ENCODE data around the gene SMAD4. TPM values are rescaled to one million over a fixed set of nuclear protein-coding genes. Genes with fewer than 3 reads are reported as not detected.

The SMAD4 gene
- total and polyA plus RNA-seq, 2 of the 13 experiments (the other 11 are each of a cell fraction or from before 2014, with no cell fraction given), result 70.2 to 72.0 TPM

DNA sequence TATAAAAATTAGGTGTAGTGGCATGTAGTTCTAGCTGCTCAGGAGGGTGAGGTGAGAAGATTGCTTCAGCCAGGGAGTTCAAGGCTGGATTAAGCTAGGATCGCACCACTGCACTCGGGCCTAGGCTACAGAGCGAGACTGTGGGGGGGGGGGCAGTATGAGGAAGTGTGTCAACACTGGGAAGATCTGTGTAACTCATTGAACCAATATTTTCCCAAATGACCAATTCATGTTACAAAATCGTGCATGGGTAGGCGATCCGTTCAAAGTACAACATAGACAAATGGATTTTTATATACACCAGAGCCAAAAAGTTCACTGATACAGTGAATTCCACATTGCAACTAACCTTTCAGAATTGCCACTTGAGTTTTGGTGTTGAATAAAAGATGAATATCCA lies 8.1 kb downstream of the SMAD4 start (continued):
- TF ChIP-seq, protein P1, sequence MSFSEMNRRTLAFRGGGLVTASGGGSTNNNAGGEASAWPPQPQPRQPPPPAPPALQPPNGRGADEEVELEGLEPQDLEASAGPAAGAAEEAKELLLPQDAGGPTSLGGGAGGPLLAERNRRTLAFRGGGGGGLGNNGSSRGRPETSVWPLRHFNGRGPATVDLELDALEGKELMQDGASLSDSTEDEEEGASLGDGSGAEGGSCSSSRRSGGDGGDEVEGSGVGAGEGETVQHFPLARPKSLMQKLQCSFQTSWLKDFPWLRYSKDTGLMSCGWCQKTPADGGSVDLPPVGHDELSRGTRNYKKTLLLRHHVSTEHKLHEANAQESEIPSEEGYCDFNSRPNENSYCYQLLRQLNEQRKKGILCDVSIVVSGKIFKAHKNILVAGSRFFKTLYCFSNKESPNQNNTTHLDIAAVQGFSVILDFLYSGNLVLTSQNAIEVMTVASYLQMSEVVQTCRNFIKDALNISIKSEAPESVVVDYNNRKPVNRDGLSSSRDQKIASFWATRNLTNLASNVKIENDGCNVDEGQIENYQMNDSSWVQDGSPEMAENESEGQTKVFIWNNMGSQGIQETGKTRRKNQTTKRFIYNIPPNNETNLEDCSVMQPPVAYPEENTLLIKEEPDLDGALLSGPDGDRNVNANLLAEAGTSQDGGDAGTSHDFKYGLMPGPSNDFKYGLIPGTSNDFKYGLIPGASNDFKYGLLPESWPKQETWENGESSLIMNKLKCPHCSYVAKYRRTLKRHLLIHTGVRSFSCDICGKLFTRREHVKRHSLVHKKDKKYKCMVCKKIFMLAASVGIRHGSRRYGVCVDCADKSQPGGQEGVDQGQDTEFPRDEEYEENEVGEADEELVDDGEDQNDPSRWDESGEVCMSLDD (CRISPR knock-in tag; IDR thresholded peaks at IDR 0.05; ENCODE audit: borderline replicate concordance), result no peak
- no peak for TF ChIP-seq FIP1L1 (IDR thresholded peaks at IDR 0.05; ENCODE audit: borderline replicate concordance, insufficient read depth, low read depth, low read length)
- TF ChIP-seq ZNF543 (CRISPR knock-in tag; IDR thresholded peaks at IDR 0.05), result no peak
- no peak for TF ChIP-seq ZNF577 (CRISPR knock-in tag; IDR thresholded peaks at IDR 0.05; ENCODE audit: borderline replicate concordance, low read depth)
- peak; percentile 69; the same call in 1 of the 2 replicates for TF ChIP-seq FOXK2 (IDR thresholded peaks at IDR 0.05)
- TF ChIP-seq ZNF75D (CRISPR knock-in tag; IDR thresholded peaks at IDR 0.05; ENCODE audit: borderline replicate concordance), result no peak
- no peak for TF ChIP-seq MTF2 (CRISPR knock-in tag; IDR thresholded peaks at IDR 0.05; ENCODE audit: borderline replicate concordance)
- TF ChIP-seq, protein P2, sequence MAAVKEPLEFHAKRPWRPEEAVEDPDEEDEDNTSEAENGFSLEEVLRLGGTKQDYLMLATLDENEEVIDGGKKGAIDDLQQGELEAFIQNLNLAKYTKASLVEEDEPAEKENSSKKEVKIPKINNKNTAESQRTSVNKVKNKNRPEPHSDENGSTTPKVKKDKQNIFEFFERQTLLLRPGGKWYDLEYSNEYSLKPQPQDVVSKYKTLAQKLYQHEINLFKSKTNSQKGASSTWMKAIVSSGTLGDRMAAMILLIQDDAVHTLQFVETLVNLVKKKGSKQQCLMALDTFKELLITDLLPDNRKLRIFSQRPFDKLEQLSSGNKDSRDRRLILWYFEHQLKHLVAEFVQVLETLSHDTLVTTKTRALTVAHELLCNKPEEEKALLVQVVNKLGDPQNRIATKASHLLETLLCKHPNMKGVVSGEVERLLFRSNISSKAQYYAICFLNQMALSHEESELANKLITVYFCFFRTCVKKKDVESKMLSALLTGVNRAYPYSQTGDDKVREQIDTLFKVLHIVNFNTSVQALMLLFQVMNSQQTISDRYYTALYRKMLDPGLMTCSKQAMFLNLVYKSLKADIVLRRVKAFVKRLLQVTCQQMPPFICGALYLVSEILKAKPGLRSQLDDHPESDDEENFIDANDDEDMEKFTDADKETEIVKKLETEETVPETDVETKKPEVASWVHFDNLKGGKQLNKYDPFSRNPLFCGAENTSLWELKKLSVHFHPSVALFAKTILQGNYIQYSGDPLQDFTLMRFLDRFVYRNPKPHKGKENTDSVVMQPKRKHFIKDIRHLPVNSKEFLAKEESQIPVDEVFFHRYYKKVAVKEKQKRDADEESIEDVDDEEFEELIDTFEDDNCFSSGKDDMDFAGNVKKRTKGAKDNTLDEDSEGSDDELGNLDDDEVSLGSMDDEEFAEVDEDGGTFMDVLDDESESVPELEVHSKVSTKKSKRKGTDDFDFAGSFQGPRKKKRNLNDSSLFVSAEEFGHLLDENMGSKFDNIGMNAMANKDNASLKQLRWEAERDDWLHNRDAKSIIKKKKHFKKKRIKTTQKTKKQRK (IDR thresholded peaks at IDR 0.05; ENCODE audit: low read length), result no peak
- TF ChIP-seq, protein P3, sequence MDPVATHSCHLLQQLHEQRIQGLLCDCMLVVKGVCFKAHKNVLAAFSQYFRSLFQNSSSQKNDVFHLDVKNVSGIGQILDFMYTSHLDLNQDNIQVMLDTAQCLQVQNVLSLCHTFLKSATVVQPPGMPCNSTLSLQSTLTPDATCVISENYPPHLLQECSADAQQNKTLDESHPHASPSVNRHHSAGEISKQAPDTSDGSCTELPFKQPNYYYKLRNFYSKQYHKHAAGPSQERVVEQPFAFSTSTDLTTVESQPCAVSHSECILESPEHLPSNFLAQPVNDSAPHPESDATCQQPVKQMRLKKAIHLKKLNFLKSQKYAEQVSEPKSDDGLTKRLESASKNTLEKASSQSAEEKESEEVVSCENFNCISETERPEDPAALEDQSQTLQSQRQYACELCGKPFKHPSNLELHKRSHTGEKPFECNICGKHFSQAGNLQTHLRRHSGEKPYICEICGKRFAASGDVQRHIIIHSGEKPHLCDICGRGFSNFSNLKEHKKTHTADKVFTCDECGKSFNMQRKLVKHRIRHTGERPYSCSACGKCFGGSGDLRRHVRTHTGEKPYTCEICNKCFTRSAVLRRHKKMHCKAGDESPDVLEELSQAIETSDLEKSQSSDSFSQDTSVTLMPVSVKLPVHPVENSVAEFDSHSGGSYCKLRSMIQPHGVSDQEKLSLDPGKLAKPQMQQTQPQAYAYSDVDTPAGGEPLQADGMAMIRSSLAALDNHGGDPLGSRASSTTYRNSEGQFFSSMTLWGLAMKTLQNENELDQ (CRISPR knock-in tag; IDR thresholded peaks at IDR 0.05; ENCODE audit: borderline replicate concordance), result no peak
- TF ChIP-seq ZNF605 (CRISPR knock-in tag; IDR thresholded peaks at IDR 0.05), result no peak
- no peak for TF ChIP-seq SMYD3 (CRISPR knock-in tag; IDR thresholded peaks at IDR 0.05)
- TF ChIP-seq JUNB (CRISPR knock-in tag; IDR thresholded peaks at IDR 0.05; ENCODE audit: borderline replicate concordance), result no peak
- TF ChIP-seq MTF1 (CRISPR knock-in tag; IDR thresholded peaks at IDR 0.05), result no peak
- TF ChIP-seq KDM4B (CRISPR knock-in tag; IDR thresholded peaks at IDR 0.05), result no peak
- no peak for TF ChIP-seq AGO1 (IDR thresholded peaks at IDR 0.05; ENCODE audit: low read depth, low read length, poor library complexity, severe bottlenecking)
- TF ChIP-seq ZFP37 (CRISPR knock-in tag; IDR thresholded peaks at IDR 0.05; ENCODE audit: borderline replicate concordance), result no peak
- TF ChIP-seq SCMH1 (CRISPR knock-in tag; IDR thresholded peaks at IDR 0.05; ENCODE audit: borderline replicate concordance), result no peak
- TF ChIP-seq ATF1 (CRISPR knock-in tag; IDR thresholded peaks at IDR 0.05), result no peak
- TF ChIP-seq TEAD3 (CRISPR knock-in tag; optimal IDR thresholded peaks at IDR 0.05; ENCODE audit: borderline replicate concordance), result peak; percentile 53
- TF ChIP-seq ZNF337 (CRISPR knock-in tag; IDR thresholded peaks at IDR 0.05; ENCODE audit: borderline replicate concordance, low read depth), result no peak
- TF ChIP-seq ZNF335 (CRISPR knock-in tag; IDR thresholded peaks at IDR 0.05), result no peak
- 0 out of 2 replicates have a peak, but pooled peaks have one; percentile 26 for TF ChIP-seq POLR2G (IDR thresholded peaks at IDR 0.05; ENCODE audit: low read depth, low read length)
- no peak for TF ChIP-seq SATB2 (CRISPR knock-in tag; IDR thresholded peaks at IDR 0.05)
- TF ChIP-seq ZSCAN22 (CRISPR knock-in tag; IDR thresholded peaks at IDR 0.05), result no peak
- no peak for TF ChIP-seq ZNF24 (IDR thresholded peaks at IDR 0.05)
